ENCODE results near the gene TLR9.

DNA sequence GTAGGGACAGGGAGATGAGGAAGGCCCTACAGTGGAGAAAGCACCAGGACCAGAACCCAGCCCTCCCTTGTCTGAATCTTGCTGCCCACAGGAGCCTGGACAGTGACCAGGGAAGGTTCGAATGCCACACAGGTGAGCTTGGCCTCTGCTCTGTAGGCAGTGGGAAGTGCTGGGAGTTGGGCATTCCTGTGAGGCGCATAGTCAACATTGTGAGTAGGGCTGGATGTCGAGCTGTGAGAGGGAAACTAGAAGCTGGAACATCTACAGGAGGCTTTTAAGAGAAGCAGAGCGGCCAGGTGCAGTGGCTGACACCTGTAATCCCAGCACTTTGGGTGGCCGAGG, 47.8 kb downstream of the TLR9 start:
- TF ChIP-seq CTCF (IDR thresholded peaks at IDR 0.05) (no peak), POLR2A (IDR thresholded peaks at IDR 0.05) (no peak), POLR2AphosphoS5 (IDR thresholded peaks at IDR 0.05) (no peak)

All from gastroesophageal sphincter (tissue), 3 donors.